BE2C (cell line): ENCODE results near the gene BARX1.

Source experiments
- DNase-seq: peaks from one replicate; pipeline ENCODE4 v3.0.0-alpha.2; 2020
- H3K27me3 ChIP-seq: fragments of 250-450 bp; sonication (Bioruptor Pico); 2 replicates; pipeline ENCODE4 v1.5.1; 2020; ENCODE audit warnings: mild to moderate bottlenecking
- H3K36me3 ChIP-seq: fragments of 250-450 bp; sonication (Bioruptor Pico); 2 replicates; pipeline ENCODE4 v1.5.1; 2020; ENCODE audit warnings: mild to moderate bottlenecking
- H3K4me1 ChIP-seq: fragments of 250-450 bp; sonication (Bioruptor Pico); 2 replicates; pipeline ENCODE4 v1.5.1; 2020
- H3K4me3 ChIP-seq: 2 replicates; pipeline ENCODE4 v1.5.1; 2011; ENCODE audit warnings: low read depth, low read length
- H3K9me3 ChIP-seq: fragments of 250-450 bp; sonication (Bioruptor Pico); 2 replicates; pipeline ENCODE4 v1.5.1; 2020
- CTCF ChIP-seq: IDR thresholded peaks from 2 replicates; pipeline ENCODE4 v1.5.1; 2012; ENCODE audit warnings: mild to moderate bottlenecking, low read depth, low read length

The BARX1 gene

DNA sequence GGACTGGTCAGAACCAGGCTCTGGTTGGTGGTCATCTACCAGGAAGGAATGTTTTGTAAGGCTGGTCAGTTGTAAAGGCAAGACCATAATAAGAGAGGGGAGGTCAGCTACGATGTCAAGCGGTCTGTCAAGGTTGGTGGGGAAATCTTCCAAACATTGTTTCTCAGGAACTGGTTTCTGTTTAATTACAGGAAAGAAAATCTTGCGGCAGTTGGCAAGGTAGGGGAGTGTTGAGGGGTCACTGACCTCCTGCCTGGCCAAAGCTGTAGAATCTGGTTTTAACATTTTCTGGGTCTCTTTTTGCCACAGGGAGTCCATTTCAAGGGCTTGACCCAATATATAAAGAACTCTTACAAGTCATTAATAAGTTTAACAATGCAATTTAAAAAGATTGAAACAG, 39.0 kb upstream of the BARX1 start:
- DNase-seq = no peak
- H3K9me3 ChIP-seq = no peaks in the 10 kb centered on the region
- H3K36me3 ChIP-seq = no peaks in the 10 kb centered on the region
- no peaks in the 10 kb centered on the region; the same call in 1 of the 2 replicates for H3K27me3 ChIP-seq
- H3K4me1 ChIP-seq = no peaks in the 10 kb centered on the region
- no peak overlapping the region for H3K4me3 ChIP-seq
- TF ChIP-seq CTCF = no peak

DNA sequence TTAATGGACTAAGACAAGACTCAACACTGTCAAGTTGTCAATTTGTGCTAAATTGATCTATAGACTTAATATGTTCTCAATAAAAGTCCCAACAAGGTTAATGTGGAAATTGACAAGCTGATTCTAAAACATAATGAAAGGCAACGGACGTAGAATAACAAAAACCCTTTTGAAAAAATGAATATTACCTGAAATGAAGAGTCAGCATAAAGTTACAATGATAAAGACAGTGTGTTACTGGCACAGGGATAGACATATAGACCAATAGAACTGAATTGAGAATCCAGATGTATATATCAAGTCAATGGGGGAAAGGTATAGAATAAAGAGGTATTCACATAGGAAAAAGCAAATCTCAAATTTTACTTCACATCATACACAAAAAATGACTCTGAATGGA, 37.7 kb upstream of the BARX1 start:
- Histone ChIP-seq H3K27me3 (no peaks in the 10 kb centered on the region; the same call in 1 of the 2 replicates), H3K9me3 (no peaks in the 10 kb centered on the region), H3K4me1 (no peaks in the 10 kb centered on the region), H3K36me3 (no peaks in the 10 kb centered on the region), H3K4me3 (no peak overlapping the region)
- TF ChIP-seq CTCF = no peak
- no peak for DNase-seq

DNA sequence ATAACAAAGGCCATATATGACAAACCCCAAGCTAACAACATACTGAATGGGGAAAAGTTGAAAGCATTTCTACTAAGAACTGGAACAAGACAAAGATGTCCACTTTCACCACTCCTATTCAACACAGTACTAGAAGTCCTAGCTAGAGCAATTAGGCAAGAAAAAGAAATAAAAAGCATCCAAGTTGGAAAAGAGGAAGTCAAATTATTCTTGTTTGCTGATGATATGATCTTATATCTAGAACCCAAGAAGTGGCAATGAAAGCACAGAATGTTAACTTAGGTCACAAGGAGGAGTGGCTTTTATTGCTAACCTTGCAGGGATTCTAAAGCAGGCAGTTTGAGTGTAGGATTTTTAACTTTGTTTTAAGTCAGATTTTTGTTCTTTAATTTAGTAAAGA, 35.3 kb upstream of the BARX1 start:
- Histone ChIP-seq H3K4me1 (no peaks in the 10 kb centered on the region), H3K27me3 (no peaks in the 10 kb centered on the region; the same call in 1 of the 2 replicates)
- TF ChIP-seq CTCF = no peak

GRCh38 chr9:93988056-93988455, 32.9 kb upstream of the BARX1 start:
- H3K4me3 ChIP-seq = no peak overlapping the region
- H3K36me3 ChIP-seq = no peaks in the 10 kb centered on the region
- DNase-seq = no peak
- no peaks in the 10 kb centered on the region for H3K9me3 ChIP-seq
- H3K4me1 ChIP-seq = no peaks in the 10 kb centered on the region
- H3K27me3 ChIP-seq = no peaks in the 10 kb centered on the region; the same call in 1 of the 2 replicates
- no peak for TF ChIP-seq CTCF

More for the DNA sequence above, 35.3 kb upstream of the BARX1 start:
- Histone ChIP-seq H3K4me3 (no peak overlapping the region), H3K9me3 (no peaks in the 10 kb centered on the region), H3K36me3 (no peaks in the 10 kb centered on the region)
- no peak for DNase-seq

DNA sequence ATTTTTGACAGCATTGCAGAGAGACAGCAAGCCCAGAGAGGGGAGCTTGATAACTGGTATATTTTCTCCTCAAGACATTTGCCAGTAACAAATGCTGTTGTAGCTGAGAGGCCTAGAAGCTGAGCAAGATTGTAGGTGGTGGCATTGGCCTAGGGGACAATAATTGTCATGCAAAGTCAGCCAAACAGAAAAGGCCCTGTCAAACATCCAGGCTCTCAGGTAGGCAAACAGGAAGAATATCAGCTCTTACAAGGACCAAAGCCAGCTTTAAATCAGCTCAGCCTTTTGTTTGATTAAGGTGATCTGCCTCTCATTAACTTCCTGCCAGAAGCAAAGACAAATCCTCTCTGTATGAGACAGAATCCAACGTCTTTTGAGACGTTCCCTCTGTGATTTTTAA, 29.7 kb upstream of the BARX1 start:
- H3K4me1 ChIP-seq = no peaks in the 10 kb centered on the region
- H3K27me3 ChIP-seq = no peaks in the 10 kb centered on the region
- no peak for TF ChIP-seq CTCF
- no peak overlapping the region for H3K4me3 ChIP-seq
- DNase-seq = no peak
- no peaks in the 10 kb centered on the region for H3K36me3 ChIP-seq
- H3K9me3 ChIP-seq = no peaks in the 10 kb centered on the region

- Histone ChIP-seq H3K4me1 (no peaks in the 10 kb centered on the region), H3K27me3 (no peaks in the 10 kb centered on the region), H3K9me3 (no peaks in the 10 kb centered on the region), H3K36me3 (no peaks in the 10 kb centered on the region), H3K4me3 (no peak overlapping the region)
- no peak for TF ChIP-seq CTCF
- DNase-seq = no peak
These were observed 28.7 kb upstream of the BARX1 start for GRCh38 chr9:93983875-93984274.
